Stimulated activated CD4-positive, alpha-beta T cell treated with anti-CD3 and anti-CD28 coated beads, Interleukin-4, amount 100 ng/mL, for 4 hours (primary cell): ENCODE results near the gene SDF4.

Source experiments
- DNase-seq, 2 experiments: peaks; one replicate each; pipeline ENCODE4 v3.0.0-alpha.2; 2020

Gene SDF4

DNA sequence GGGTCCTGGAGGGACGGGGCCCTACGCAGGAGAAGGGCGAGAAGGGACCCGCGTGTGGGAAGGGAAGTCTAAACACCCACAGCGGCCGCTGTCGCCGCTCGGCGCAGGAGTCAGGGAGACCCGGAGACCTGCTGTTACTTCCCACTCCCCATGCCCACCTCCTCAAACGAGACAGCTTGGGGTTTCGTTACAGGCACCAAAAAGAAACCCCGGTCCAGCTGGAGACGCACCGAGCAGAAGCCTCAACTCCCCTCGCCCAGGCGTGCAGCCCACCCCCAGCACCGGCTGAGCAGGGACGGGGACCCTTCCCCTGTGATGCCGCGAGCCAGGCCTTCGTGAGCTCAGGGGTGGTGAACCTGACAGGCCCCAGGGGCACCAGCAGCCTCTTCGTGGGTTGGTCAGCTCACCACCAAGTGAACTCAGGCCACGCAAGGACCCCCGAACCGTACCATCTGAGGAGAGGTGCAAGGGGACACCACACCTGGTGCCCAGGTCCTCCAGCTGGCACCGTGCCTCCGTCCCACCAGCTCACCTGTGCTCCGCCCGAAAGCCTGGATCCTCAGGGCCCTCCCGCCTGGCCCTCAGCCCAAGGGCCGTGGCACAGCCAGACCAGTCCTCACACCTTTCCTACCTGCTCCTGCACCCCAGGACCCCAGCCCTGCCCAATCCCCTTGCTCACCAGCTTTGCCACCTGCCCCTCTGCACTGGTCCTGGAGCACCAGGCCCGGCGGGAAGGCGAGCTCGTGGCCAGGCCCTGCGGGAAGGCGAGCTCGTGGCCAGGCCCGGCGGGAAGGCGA is 5.0 kb downstream of the SDF4 start:
- no peak for DNase-seq

DNA sequence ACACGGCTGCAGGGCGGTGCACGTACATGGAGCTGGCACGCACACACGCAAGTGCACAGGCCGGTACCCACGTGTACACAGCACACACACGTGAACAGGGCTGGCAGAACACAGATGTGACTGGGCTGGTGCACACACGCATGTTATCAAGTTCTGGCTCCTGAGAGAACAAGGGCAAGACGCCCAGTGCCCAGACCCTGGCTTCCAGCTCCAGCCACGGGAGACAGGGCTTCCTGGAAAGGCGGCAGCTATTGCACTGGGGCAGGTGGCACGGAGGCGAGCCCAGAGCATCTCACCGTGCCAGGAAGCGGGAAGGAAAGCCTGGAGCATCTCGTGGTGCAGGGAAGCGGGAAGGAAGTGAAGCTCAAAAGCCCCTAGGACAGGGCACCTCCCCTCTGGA is 5.9 kb downstream of the SDF4 start:
- no peak for DNase-seq

DNA sequence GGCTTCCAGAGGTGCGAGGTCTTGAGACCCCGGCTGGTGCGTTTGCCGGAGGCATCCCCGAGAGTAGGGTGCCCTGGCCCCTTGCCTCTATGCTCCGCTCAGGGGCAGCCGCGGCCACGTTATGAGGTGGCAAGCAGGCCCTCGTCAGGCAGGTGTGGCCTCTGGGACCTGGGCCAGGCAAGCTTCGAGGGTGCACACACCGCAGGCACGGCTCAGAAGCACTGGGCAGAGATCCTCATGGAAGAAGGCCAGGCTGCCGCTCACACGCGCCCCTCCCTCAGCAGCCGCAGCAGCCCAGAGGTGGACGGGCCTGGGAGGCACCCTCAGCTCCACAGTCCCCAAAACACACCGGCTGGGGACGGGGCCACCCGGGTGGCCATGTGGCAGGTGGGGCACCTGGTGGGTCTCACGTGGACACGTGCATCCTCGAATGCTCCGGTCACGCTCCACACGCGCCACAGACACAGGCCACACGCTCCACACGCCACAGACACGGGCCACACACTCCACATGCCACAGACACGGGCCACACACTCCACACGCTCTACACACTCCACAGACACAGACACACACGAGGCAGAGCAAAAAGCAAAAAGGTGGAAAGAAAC is 6.5 kb downstream of the SDF4 start:
- no peak for DNase-seq

DNA sequence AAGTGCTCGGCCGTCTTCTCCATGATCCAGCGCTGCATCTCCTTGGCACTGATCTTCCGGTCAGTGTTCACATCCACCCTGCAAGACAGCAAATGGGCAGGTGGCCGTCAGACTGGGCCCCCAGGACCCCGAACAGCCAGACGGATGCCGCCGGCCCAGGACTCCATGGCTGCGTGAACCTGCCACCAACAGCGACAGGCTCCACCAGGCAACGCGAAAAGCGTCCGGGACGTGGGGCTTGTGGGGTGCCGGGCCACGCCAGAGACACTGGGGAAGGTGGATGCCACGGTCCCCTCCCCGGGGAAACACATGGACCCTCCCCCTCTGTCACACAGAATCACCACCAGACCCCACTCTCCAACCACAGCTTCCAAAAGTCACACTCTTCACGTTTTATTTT is 7.9 kb downstream of the SDF4 start:
- no peak for DNase-seq

DNA sequence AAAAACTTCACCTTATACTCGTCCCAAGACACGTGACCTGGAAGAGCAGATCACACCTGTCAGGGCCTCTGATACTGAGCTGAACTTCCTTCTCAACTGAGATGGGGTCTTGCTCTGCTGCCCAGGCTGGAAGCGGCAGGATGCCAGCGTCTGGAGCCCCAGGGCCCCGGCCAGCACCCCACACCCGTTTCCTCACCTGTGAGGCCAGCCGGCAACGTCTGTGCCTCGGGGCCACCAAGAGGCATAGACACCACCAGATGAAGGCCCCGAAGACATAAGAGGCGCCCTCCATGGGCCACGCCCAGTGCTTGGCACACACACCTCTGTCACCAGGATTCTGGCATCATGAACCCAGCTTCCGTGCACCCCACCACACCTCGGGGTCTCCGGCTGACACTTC is 8.5 kb downstream of the SDF4 start:
- DNase-seq = no peak

DNA sequence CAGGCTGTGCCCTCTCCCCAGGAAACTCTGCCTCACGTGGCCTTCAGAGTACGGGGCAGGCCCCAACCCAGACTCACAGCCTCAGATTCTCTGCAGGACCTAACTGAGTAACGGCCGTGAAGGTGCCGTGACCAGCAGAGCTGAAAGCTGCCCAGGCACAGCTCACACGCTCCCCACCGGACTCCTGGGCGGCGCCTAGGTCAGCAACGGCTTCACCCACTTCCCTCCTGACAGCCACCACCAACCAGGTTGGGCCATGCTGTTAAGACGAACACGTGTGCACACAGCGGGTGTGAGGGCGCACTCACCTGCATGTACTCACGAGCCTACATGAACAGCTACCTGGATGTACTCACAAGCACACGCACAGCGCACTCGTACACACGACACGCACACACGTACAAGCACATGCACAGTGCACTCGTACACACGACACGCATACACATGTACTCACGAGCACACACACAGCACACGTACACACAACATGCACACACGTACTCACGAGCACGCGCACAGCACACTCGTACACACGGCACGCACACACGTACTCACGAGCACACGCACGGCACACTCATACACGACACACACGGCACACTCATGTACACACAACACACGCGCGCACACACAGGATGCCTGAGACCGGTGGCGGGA is 9.1 kb downstream of the SDF4 start:
- DNase-seq = no peak

DNA sequence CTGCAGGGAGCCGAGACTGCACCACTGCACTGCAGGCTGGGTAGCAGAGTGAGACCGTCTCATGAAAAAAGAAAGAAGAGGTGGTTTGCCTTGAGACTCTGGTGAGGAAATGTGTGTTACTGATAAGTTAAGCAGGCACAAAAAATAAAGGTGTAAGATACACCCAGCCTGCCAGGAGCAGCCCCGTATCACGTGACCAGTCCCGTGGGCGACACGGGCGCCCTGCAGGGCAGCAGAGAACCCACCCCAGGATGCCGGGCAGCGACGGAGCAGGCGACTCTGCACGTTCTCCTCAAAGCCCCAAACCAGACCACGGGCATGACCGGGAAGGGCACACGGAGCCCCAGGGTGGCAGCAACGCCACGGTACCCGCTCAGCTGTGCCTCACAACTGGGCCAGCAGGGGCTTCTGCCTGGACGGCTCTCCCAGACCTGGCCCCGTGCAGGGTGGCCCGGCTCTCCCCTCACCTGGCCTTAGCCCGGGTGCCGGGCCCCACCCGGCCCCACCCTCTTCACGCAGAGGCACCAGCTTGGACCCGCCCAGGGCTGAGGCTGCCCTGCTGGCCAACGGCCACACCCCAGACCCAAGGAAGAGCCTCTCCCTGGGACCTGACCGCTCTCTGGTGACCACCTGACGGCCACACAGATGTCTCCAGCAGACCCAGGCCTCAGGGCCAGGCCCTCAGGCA is 9.8 kb downstream of the SDF4 start:
- no peak for DNase-seq

DNA sequence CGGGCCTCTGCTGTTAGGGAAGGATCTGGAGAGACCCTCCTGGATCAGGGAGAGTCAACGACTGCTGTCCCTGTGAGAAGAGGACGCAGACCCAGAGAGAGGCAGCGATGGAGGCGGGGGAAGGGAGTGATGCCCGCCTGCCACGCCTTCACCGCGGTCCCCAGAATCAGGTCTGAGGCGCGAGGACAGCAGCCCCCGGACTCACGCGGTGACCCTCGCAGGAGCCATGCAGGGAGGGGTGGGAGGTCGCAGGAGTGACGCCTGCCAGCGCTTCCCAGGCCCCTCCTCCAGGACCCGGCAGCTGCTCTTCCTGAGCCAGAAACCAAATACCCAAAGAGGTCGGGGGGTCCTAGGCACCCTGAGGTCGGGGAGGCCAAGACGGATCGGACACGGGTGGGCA is 11.6 kb downstream of the SDF4 start:
- DNase-seq = no peak

DNA sequence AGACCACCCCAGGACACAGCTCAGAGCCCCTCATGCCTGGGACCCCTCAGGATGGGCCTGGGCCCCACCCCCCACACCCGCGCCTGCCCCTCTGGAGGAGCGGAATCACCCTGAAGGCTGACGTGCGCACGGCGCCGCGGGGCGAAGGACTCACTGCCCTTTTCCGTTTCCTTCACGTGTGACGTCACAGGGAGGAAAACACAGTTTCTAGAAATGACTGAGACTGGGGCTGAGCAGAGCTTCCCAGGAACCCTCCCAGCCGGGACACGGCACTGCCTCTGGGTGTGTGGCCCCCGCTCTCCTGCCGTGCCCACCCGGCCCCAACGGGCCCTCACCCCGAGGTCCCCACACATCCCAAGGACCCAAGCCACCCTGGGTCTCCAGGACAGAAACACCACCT is 12.5 kb downstream of the SDF4 start:
- peak in 1 of 2 experiments; percentile 58 for DNase-seq

DNA sequence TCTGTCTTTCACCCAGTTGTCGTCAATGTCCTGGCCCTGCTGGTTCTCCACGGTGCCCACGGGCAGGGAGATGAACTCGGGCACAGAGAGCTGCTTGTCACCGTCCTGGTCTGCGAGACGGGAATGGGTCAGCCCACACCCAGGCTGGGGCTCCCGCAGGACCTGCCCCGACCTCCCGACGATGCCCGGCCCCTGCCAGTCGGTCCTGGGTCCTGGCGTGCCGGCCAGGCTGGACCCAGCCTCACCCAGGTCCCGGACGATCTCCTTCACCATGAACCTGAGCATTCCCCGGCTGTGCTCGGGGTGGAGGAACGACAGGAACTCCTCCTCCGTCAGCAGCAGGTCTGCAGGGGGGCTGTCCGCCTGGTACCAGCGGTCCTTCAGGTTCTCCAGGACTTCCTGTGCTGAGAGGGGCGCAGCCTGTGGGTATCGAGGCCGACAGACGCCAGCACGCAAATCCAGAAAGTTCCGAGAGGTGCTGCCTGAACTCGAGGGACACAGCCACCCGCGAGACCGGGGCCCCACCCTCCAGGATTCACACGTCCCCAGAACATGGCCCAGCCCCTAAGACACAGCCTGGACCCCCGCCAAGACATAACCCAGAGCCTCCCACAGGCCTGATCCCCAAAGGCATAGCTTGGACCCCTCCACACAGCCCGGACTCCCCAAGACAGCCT is 13.1 kb downstream of the SDF4 start:
- DNase-seq = no peak

DNA sequence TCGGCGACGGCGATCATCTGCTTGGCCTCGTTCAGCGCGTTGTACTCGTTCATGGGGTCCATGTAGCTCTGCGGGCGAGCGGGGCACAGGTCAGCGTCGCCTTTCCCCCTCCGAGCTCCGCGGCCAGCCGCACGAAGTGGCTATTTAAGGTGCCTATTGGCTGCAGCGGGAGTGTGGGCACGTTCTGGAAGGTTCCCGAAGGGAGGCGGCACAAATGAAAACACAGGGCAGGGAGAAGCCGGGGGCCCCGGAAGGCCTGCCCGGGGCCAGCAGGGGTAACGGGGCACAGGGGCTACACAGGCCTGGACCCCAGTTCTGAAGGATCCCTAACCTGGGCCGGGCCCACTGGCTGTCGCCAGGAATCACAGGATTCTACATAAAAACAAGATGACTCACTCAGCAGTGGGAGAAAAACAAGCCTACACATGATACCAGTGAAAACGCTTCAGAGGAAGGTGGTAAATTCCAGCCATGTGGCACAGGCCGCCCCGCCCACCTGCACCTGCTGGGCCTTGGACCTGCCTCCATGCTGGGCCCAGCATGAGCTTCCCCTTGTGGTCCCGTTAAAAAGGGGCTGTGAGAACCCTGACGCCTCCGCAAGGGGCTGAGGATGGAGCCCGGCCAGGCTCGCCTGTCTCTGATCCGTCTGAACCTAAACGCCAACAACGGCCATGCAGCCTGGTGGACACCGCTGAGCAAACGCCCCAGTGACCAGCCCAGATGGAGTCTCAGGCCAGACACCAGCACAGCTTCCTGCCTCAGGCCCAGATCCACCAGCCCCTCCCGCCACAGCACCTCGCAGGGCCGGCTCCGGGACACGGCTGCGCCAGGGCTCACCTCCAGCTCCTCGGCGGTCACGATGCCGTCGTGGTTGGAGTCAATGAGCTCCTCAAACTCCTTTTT is 13.9 kb downstream of the SDF4 start:
- peak; percentile 57 to 62 for DNase-seq

DNA sequence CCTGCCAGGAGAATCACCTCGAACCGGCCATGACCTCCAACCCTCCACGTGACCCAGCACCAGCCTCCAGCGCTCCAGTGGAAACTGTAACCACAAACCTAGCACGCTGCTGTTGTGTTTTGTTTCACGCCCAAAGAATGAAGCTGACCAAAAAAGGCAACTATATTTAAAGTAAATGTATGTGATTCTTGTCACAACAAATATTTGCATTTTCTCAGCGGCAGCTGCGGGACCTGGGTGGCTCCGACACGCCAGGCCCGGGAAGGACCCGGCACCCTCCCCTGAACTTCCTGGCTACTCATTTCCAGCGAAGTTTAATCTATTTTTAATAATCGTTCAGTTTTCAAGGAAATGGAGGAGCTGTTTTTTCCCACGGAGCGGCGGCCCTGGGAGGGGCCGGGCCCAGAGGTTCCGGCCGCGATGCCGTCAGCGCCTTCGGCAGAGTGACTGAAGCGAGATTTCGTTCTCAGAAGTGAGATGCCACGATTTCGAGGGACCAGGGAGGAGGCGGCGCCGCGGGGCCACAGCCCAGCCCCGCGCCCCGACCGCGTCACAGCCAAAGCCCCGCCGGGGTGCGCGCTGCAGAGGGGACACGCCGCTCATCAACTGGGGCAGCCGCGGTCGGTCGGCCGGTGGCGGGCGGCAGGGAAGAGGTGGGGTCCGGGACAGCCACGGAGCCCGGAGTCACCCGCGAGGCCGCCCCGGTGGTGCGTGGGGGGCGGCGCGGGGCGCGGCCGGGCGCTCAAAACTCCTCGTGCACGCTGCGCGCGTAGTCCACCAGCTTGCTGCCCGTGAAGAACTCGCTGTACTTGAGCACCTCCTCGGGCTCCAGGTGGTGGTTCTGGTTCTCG is 14.8 kb downstream of the SDF4 start:
- peak; percentile 29 to 42 for DNase-seq

DNA sequence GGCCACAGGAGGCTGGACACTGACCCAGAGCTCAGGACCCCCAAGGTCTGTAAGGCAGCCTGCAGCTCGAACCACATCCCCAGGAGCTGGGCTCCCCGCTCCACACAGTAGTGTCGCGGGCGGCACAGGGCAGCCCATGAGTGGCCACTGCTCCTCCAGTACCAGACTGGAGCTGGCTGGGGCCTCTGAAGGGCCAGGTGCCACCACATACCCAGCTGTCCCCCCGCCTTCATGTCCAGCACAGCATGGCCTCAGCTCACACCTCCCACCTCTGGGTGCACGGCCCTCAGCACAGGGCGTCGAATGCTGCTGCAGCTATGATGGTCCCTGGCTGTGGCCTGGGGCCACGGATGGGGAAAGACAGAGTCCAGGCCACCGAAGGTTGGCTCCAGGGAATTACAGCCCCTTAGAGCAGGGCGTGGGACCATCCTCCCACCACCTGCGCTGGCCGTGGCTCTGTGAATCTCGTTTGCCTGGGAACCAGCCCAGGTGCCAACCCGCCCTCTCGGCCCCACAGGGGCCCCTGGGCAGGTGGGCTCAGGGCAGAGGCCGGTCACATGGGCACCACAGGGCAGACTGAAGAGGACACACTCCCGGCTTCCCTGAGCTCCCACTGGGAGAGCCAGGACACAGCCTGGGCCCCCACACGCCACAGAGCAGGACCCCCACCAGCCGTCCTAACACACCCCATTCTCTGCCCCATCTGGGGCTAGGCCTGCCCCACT is 15.8 kb downstream of the SDF4 start:
- peak in 1 of 2 experiments; percentile 5 for DNase-seq

DNA sequence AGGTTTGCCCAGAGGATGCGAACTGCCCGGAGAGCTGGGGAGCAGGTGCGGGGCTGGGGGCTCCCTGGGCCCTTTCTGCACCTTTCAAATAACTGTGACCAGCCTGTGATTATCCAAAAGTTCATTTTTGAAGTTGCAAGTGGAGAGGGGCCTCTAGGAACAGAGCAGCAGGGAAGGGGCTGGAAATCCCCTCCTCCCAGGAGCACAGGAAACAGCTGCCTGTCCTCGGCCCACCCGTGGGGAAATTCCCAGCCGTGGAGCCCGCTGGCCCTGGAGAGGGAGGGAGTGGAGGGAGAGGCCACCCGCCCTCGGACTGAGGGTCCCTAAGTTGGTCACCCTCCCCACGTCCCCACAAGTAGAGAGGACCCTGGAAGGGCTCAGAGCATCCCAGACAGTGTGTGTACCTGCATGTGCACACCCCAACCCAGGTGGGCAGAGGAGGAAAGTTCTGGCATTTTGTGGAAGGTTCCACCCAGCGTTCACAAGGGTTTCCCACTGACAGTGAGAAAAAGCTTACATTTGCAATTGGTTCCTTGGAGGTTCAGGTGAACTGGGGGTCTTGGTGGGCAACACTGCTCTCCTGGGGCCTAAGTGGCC is 16.6 kb downstream of the SDF4 start:
- DNase-seq = peak; percentile 23 to 32

DNA sequence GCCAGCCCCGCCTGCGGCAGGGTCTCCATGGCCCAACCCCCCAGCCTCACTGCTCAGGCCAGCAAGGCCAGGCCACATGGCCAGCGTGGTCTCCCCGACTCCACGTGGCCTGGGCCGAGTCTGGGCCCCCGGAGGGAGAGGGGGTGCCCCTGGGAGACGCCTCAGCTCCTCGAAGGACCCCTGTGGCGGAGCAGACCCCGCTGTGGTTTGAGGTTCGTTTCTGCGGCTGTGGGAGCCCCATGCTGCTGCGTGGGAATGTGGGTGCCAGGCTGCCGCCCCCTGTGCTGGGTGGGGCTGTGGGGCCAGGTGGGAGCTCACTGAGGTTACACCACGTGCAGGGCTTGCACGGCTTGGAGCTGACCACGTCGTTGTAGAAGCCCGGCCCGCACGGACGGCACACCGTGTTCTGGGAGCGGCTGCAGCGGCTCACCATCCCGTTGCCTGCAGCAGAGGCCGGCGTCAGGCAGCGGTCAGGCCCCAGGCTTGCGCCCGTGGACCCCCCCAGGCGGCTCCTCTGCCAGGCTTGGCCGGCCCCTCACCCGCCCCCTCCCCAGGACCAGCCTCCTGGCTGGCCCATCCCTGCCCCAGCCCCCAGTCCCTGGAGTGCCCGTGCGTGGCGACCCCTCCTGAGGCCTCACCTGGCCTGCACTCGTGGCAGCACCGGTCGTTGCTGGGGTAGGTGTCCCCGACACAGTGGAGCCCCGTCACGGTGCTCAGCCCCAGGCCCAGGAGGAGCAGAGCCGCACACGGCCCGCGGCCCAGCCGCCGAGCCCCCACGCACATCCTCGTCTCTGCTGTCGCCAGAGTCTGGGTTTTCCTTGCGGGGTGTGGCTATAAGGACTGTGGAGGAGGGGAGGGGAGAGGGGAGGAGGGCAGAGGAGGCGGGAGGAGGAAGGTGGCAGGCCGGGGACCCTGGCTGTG is 18.2 kb downstream of the SDF4 start, which contains the start of gene TNFRSF4:
Gene TNFRSF4, minus strand, starts transcription at position 809 of the 921 bp plus-strand sequence. Its CDS starts 26 bp downstream, at position 783.
- peak; percentile 62 to 74 for DNase-seq

DNA sequence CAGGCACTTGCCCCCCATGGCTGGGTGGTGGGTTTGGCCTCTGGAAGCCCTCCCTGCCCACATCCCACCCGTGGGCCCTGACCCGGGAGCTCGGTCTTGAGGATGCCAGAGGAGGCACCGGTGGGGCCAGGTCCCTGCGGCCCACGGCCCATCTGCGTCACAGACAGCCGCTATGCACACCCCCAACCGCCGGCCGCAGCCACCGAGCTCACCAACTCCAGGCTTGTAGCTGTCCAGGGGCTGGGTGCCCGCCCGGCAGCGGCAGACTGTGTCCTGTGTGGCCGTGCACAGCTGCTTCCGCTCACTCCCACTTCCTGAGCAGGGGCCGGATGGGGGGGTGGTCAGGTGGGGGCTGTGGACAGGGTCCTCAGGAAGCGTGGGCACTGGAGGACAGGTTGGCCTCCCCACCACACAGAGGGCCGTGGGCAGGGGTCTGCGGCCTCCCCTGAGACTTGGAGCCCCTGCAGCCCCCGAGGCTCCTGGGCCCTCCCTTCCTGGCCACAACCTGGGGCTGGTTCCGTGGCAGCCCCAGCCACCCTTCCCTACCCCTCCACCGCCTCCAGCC is 18.9 kb downstream of the SDF4 start:
- peak in 1 of 2 experiments; percentile 42 for DNase-seq

DNA sequence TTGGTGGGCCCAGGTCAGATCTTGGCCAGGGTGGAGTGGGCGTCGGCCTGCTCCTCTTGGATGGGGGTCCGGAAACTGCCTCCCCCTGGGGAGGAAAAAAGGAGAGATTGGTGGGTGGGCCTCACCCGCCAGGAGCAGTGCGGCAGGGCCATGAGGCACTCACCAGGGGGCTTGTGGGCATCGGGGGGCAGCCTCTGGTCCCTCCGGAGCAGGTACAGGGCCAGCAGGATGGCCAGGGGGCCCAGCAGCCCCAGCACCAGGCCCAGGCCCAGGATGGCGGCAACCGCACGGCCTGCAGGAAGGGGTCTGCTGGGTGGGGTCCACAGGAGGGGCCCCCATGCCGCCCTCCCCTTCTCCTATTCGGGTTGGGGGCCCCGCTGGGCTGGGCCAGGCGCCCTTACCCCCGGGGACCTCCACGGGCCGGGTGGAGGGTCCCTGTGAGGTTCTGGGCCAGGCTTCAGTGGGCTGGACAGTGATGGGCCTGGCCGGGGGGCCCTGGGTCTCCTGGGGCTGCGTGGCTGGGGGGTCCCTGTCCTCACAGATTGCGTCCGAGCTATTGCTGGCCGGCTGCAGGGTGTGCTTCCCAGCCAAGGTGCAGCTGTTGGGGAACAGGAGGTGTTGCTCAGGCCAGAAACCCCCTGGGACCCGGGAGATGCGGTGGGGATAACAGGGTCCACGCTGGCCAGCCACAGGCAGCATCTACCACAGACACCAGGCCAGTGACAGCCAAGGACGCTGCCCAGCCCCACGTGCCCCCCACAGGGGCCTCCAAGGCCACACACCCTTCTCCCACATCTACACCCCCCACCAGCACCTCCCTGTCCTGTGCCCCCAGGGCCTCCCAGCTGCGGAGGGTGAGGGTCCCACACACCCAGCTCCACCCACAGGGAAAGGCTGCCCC is 20.0 kb downstream of the SDF4 start:
- peak in 1 of 2 experiments; percentile 10 for DNase-seq
